OCI-M2 (cell line): ENCODE measurements around the gene RFWD3.

ENCODE experiments used
- DNase-seq: peaks from one replicate; lab custom pipeline; 2025; ENCODE audit not compliant: unreplicated experiment; lab: John Stamatoyannopoulos, UW

Gene RFWD3

GRCh38 chr16:74623214-74623838, 43.4 kb downstream of the RFWD3 start:
- DNase-seq, result no peak

- no peak for DNase-seq
Observed at GRCh38 chr16:74622005-74622404, 44.7 kb downstream of the RFWD3 start.

- no peak for DNase-seq
Observed at GRCh38 chr16:74617206-74617788, 49.4 kb downstream of the RFWD3 start.

GRCh38 chr16:74611721-74612120, 55.0 kb downstream of the RFWD3 start:
- DNase-seq, result no peak

- DNase-seq, result no peak
Observed at GRCh38 chr16:74608944-74609343, 57.7 kb downstream of the RFWD3 start.

- DNase-seq, result no peak
Observed at GRCh38 chr16:74608381-74608780, 58.3 kb downstream of the RFWD3 start.

- no peak for DNase-seq
Observed at GRCh38 chr16:74607962-74608356, 58.7 kb downstream of the RFWD3 start.

GRCh38 chr16:74607310-74607961, 59.2 kb downstream of the RFWD3 start:
- no peak for DNase-seq

- DNase-seq, result no peak
Observed at GRCh38 chr16:74606521-74607309, 60.0 kb downstream of the RFWD3 start, which contains the start of gene GLG1. TSS of gene GLG1 (minus strand) at chr16:74607114. CDS start at chr16:74607094, 20 bp downstream.

GRCh38 chr16:74605746-74606520, 60.7 kb downstream of the RFWD3 start:
- DNase-seq, result no peak

- DNase-seq, result no peak
Observed at GRCh38 chr16:74605332-74605731, 61.3 kb downstream of the RFWD3 start.

GRCh38 chr16:74603848-74604247, 62.8 kb downstream of the RFWD3 start:
- DNase-seq, result no peak

- DNase-seq, result no peak
Observed at GRCh38 chr16:74601126-74601871, 65.4 kb downstream of the RFWD3 start.

- DNase-seq, result no peak
Observed at GRCh38 chr16:74596586-74596985, 70.1 kb downstream of the RFWD3 start.

GRCh38 chr16:74592847-74593246, 73.8 kb downstream of the RFWD3 start:
- no peak for DNase-seq

GRCh38 chr16:74591876-74592650, 74.6 kb downstream of the RFWD3 start:
- no peak for DNase-seq

- no peak for DNase-seq
Observed at GRCh38 chr16:74586948-74587347, 79.7 kb downstream of the RFWD3 start.

- no peak for DNase-seq
Observed at GRCh38 chr16:74585846-74586443, 80.7 kb downstream of the RFWD3 start.
